Smooth muscle cell (in vitro differentiated cells): ENCODE data around the gene HOXC12. TPM values are rescaled to one million over a fixed set of nuclear protein-coding genes. Genes with fewer than 3 reads are reported as not detected.

ENCODE experiments used
- DNase-seq: peaks from one replicate; lab custom pipeline; 2025; ENCODE audit not compliant: unreplicated experiment; lab: John Stamatoyannopoulos, UW
- H2AFZ ChIP-seq: fragments of 200-600 bp; sonication (generic); 2 replicates; pipeline ENCODE4 v1.6.0; 2016; ENCODE audit warnings: antibody characterized with exemption, low read depth, mild to moderate bottlenecking
- H3F3A ChIP-seq: fragments of 200-600 bp; sonication (generic); 2 replicates; pipeline ENCODE4 v1.6.0; 2017; ENCODE audit warnings: antibody characterized with exemption, low read depth
- H3K27ac ChIP-seq: fragments of 200-600 bp; sonication (generic); 2 replicates; pipeline ENCODE4 v1.5.1; 2016; ENCODE audit warnings: low read depth, mild to moderate bottlenecking
- H3K27me3 ChIP-seq: fragments of 200-600 bp; sonication (generic); 2 replicates; pipeline ENCODE4 v1.6.1; 2016; ENCODE audit warnings: low read depth, mild to moderate bottlenecking
- H3K36me3 ChIP-seq: fragments of 200-600 bp; sonication (generic); 2 replicates; pipeline ENCODE4 v1.5.1; 2016; ENCODE audit warnings: low read depth
- H3K4me1 ChIP-seq: fragments of 200-600 bp; sonication (generic); 2 replicates; pipeline ENCODE4 v1.5.1; 2016; ENCODE audit warnings: low read depth
- H3K4me2 ChIP-seq: fragments of 200-600 bp; sonication (generic); 2 replicates; pipeline ENCODE4 v1.6.0; 2016; ENCODE audit warnings: mild to moderate bottlenecking
- H3K4me3 ChIP-seq: fragments of 200-600 bp; sonication (generic); 2 replicates; pipeline ENCODE4 v1.5.1; 2016; ENCODE audit warnings: mild to moderate bottlenecking
- H3K79me2 ChIP-seq: fragments of 200-600 bp; sonication (generic); 2 replicates; pipeline ENCODE4 v1.6.0; 2016; ENCODE audit warnings: low read depth, mild to moderate bottlenecking
- H3K9ac ChIP-seq: fragments of 200-600 bp; sonication (generic); 2 replicates; pipeline ENCODE4 v1.6.0; 2016; ENCODE audit warnings: low read depth
- H3K9me3 ChIP-seq: fragments of 200-600 bp; sonication (generic); replicated peaks from 2 replicates; pipeline ENCODE4 v1.5.1; 2016; ENCODE audit warnings: low read depth
- H4K20me1 ChIP-seq: fragments of 200-600 bp; sonication (generic); 2 replicates; pipeline ENCODE4 v1.6.0; 2016; ENCODE audit warnings: low read depth
- CTCF ChIP-seq: fragments of 200-600 bp; sonication (generic); IDR thresholded peaks from 2 replicates; pipeline ENCODE4 v1.5.1; 2017; ENCODE audit warnings: borderline replicate concordance, mild to moderate bottlenecking, antibody characterized with exemption; ENCODE audit not compliant: insufficient read depth, poor library complexity, severe bottlenecking
- WGBS: methylation state at CpG from one replicate; pipeline ENCODE4 v1.1.7; 2016; ENCODE audit warnings: low lambda C conversion rate; 5-methylcytosine and 5-hydroxymethylcytosine counted together
- polyA plus RNA-seq: library from polyadenylated mRNA; unstranded; fragments of >200 nt; fragmentation: Nextera tagmentation; extraction: Ambion mirVana; gene quantifications from 2 replicates; pipeline ENCODE4 v1.2.1, GENCODE V29; 2016
- total RNA-seq: library from RNA; depleted of rRNA; stranded (reverse); fragments of >200 nt; gene quantifications from 2 replicates; pipeline ENCODE4 v1.2.3, GENCODE V29; 2014

Gene HOXC12
- total and polyA plus RNA-seq, 2 experiments from 2014 or later, result 0.32 TPM; not detected in 1

GRCh38 chr12:53969588-53970259, 15.0 kb downstream of the HOXC12 start:
- no peaks in the 10 kb centered on the region for H3K9me3 ChIP-seq
- no peak for DNase-seq
- WGBS, result 41% methylated on average over 12 of the region's 12 CpGs
- no peak overlapping the region for H3K4me2 ChIP-seq
- H3K9ac ChIP-seq, result no peak overlapping the region
- no peaks in the 10 kb centered on the region for H3K36me3 ChIP-seq
- no peak overlapping the region for H2AFZ ChIP-seq
- TF ChIP-seq CTCF, result no peak
- no peaks in the 10 kb centered on the region for H3K4me1 ChIP-seq
- no peaks in the 10 kb centered on the region for H3F3A ChIP-seq
- no peaks in the 10 kb centered on the region for H4K20me1 ChIP-seq
- no peak overlapping the region for H3K27ac ChIP-seq
- no peak overlapping the region for H3K4me3 ChIP-seq
- no peaks in the 10 kb centered on the region for H3K79me2 ChIP-seq
- peaks cover 100% of the 10 kb centered on the region for H3K27me3 ChIP-seq

- Histone ChIP-seq H3K4me1 (peaks cover 4% of the 10 kb centered on the region), H3K36me3 (no peaks in the 10 kb centered on the region), H3K27me3 (peaks cover 100% of the 10 kb centered on the region), H3K4me3 (no peak overlapping the region), H3K9me3 (no peaks in the 10 kb centered on the region), H4K20me1 (no peaks in the 10 kb centered on the region), H3K4me2 (no peak overlapping the region), H3K9ac (no peak overlapping the region), H3K27ac (no peak overlapping the region), H3K79me2 (no peaks in the 10 kb centered on the region), H2AFZ (no peak overlapping the region), H3F3A (no peaks in the 10 kb centered on the region)
- no peak for TF ChIP-seq CTCF
- no peak for DNase-seq
- 37% methylated on average over 4 of the region's 4 CpGs for WGBS
Observed at GRCh38 chr12:53970451-53970850, 15.7 kb downstream of the HOXC12 start.

GRCh38 chr12:53971129-53971528, 16.4 kb downstream of the HOXC12 start:
- no peaks in the 10 kb centered on the region for H3K36me3 ChIP-seq
- H3F3A ChIP-seq, result no peaks in the 10 kb centered on the region
- no peak overlapping the region for H3K4me3 ChIP-seq
- WGBS, result 82% methylated on average over 3 of the region's 3 CpGs
- no peaks in the 10 kb centered on the region for H4K20me1 ChIP-seq
- TF ChIP-seq CTCF, result no peak
- no peaks in the 10 kb centered on the region for H3K79me2 ChIP-seq
- no peak overlapping the region for H3K9ac ChIP-seq
- no peak overlapping the region for H2AFZ ChIP-seq
- H3K9me3 ChIP-seq, result no peaks in the 10 kb centered on the region
- no peak for DNase-seq
- H3K27ac ChIP-seq, result no peak overlapping the region
- H3K4me1 ChIP-seq, result peaks cover 4% of the 10 kb centered on the region
- H3K4me2 ChIP-seq, result no peak overlapping the region
- peaks cover 100% of the 10 kb centered on the region for H3K27me3 ChIP-seq

- Histone ChIP-seq H3F3A (no peaks in the 10 kb centered on the region), H3K9me3 (no peaks in the 10 kb centered on the region), H2AFZ (no peak overlapping the region), H3K4me3 (no peak overlapping the region), H3K4me2 (no peak overlapping the region), H3K9ac (no peak overlapping the region), H4K20me1 (no peaks in the 10 kb centered on the region), H3K27me3 (peaks cover 100% of the 10 kb centered on the region), H3K79me2 (no peaks in the 10 kb centered on the region), H3K4me1 (peaks cover 4% of the 10 kb centered on the region), H3K27ac (no peak overlapping the region), H3K36me3 (no peaks in the 10 kb centered on the region)
- WGBS, result 55% methylated on average over 2 of the region's 2 CpGs
- TF ChIP-seq CTCF, result no peak
- no peak for DNase-seq
Observed at GRCh38 chr12:53971686-53972085, 17.0 kb downstream of the HOXC12 start.
